ENCODE measurements around the gene PRKN.

PRKN gene

GRCh38 chr6:161745128-161745527 is 982.4 kb downstream of the PRKN start:
- H3K4me3 ChIP-seq (ENCODE audit: low read length): no peak overlapping the region
- no peaks in the 10 kb centered on the region for H3K27me3 ChIP-seq (ENCODE audit: insufficient read depth, low read length)
- no peak overlapping the region for H3K27ac ChIP-seq (ENCODE audit: low read depth, low read length)
- 87% methylated on average over 2 of the region's 2 CpGs for WGBS
- no peaks in the 10 kb centered on the region for H3K9me3 ChIP-seq (ENCODE audit: insufficient read depth, low read depth, low read length)
- no peak overlapping the region for H3K9ac ChIP-seq (ENCODE audit: low read depth, low read length)
- H3K4me1 ChIP-seq (ENCODE audit: insufficient read depth, low read length): peaks cover 3% of the 10 kb centered on the region; the same call in 1 of the 2 replicates
- no peaks in the 10 kb centered on the region for H3K36me3 ChIP-seq (ENCODE audit: insufficient read depth, low read length)

GRCh38 chr6:161744211-161745067 is 983.1 kb downstream of the PRKN start:
- Histone ChIP-seq H3K9me3 (ENCODE audit: insufficient read depth, low read depth, low read length) (no peaks in the 10 kb centered on the region), H3K36me3 (ENCODE audit: insufficient read depth, low read length) (no peaks in the 10 kb centered on the region), H3K4me1 (ENCODE audit: insufficient read depth, low read length) (peaks cover 3% of the 10 kb centered on the region; the same call in 1 of the 2 replicates), H3K9ac (ENCODE audit: low read depth, low read length) (no peak overlapping the region), H3K27ac (ENCODE audit: low read depth, low read length) (no peak overlapping the region), H3K27me3 (ENCODE audit: insufficient read depth, low read length) (no peaks in the 10 kb centered on the region), H3K4me3 (ENCODE audit: low read length) (no peak overlapping the region)
- WGBS: 96% methylated on average over 13 of the region's 14 CpGs

- Histone ChIP-seq H3K27ac (ENCODE audit: low read depth, low read length) (no peak overlapping the region), H3K4me3 (ENCODE audit: low read length) (no peak overlapping the region), H3K9me3 (ENCODE audit: insufficient read depth, low read depth, low read length) (no peaks in the 10 kb centered on the region), H3K4me1 (ENCODE audit: insufficient read depth, low read length) (no peaks in the 10 kb centered on the region), H3K27me3 (ENCODE audit: insufficient read depth, low read length) (no peaks in the 10 kb centered on the region), H3K9ac (ENCODE audit: low read depth, low read length) (no peak overlapping the region), H3K36me3 (ENCODE audit: insufficient read depth, low read length) (no peaks in the 10 kb centered on the region)
- 94% methylated on average over 15 of the region's 15 CpGs for WGBS
These were observed 983.9 kb downstream of the PRKN start for GRCh38 chr6:161743509-161744178.

- H3K27ac ChIP-seq (ENCODE audit: low read depth, low read length): no peak overlapping the region
- no peak overlapping the region for H3K4me3 ChIP-seq (ENCODE audit: low read length)
- H3K27me3 ChIP-seq (ENCODE audit: insufficient read depth, low read length): no peaks in the 10 kb centered on the region
- no peaks in the 10 kb centered on the region for H3K4me1 ChIP-seq (ENCODE audit: insufficient read depth, low read length)
- no peaks in the 10 kb centered on the region for H3K36me3 ChIP-seq (ENCODE audit: insufficient read depth, low read length)
- no peaks in the 10 kb centered on the region for H3K9me3 ChIP-seq (ENCODE audit: insufficient read depth, low read depth, low read length)
- no peak overlapping the region for H3K9ac ChIP-seq (ENCODE audit: low read depth, low read length)
- 95% methylated on average over 7 of the region's 7 CpGs for WGBS
These were observed 987.1 kb downstream of the PRKN start for GRCh38 chr6:161740486-161740885.

GRCh38 chr6:161736781-161737292 is 990.7 kb downstream of the PRKN start:
- Histone ChIP-seq H3K9ac (ENCODE audit: low read depth, low read length) (no peak overlapping the region), H3K4me3 (ENCODE audit: low read length) (no peak overlapping the region), H3K9me3 (ENCODE audit: insufficient read depth, low read depth, low read length) (no peaks in the 10 kb centered on the region), H3K27ac (ENCODE audit: low read depth, low read length) (no peak overlapping the region), H3K27me3 (ENCODE audit: insufficient read depth, low read length) (no peaks in the 10 kb centered on the region), H3K36me3 (ENCODE audit: insufficient read depth, low read length) (no peaks in the 10 kb centered on the region), H3K4me1 (ENCODE audit: insufficient read depth, low read length) (no peaks in the 10 kb centered on the region)
- 85% methylated on average over 6 of the region's 6 CpGs for WGBS

- Histone ChIP-seq H3K9me3 (ENCODE audit: insufficient read depth, low read depth, low read length) (no peaks in the 10 kb centered on the region), H3K27me3 (ENCODE audit: insufficient read depth, low read length) (no peaks in the 10 kb centered on the region), H3K27ac (ENCODE audit: low read depth, low read length) (no peak overlapping the region), H3K9ac (ENCODE audit: low read depth, low read length) (no peak overlapping the region), H3K4me3 (ENCODE audit: low read length) (no peak overlapping the region), H3K36me3 (ENCODE audit: insufficient read depth, low read length) (no peaks in the 10 kb centered on the region), H3K4me1 (ENCODE audit: insufficient read depth, low read length) (no peaks in the 10 kb centered on the region)
- 82% methylated on average over 2 of the region's 2 CpGs for WGBS
These were observed 991.2 kb downstream of the PRKN start for GRCh38 chr6:161736326-161736725.

- Histone ChIP-seq H3K36me3 (ENCODE audit: insufficient read depth, low read length) (no peaks in the 10 kb centered on the region), H3K4me3 (ENCODE audit: low read length) (no peak overlapping the region), H3K9ac (ENCODE audit: low read depth, low read length) (no peak overlapping the region), H3K4me1 (ENCODE audit: insufficient read depth, low read length) (no peaks in the 10 kb centered on the region), H3K9me3 (ENCODE audit: insufficient read depth, low read depth, low read length) (no peaks in the 10 kb centered on the region), H3K27me3 (ENCODE audit: insufficient read depth, low read length) (no peaks in the 10 kb centered on the region), H3K27ac (ENCODE audit: low read depth, low read length) (no peak overlapping the region)
- WGBS: 93% methylated on average over 3 of the region's 3 CpGs
These were observed 995.0 kb downstream of the PRKN start for GRCh38 chr6:161732594-161732993.

GRCh38 chr6:161727083-161727833 is 1000.3 kb downstream of the PRKN start:
- H3K27me3 ChIP-seq (ENCODE audit: insufficient read depth, low read length): no peaks in the 10 kb centered on the region
- H3K4me1 ChIP-seq (ENCODE audit: insufficient read depth, low read length): no peaks in the 10 kb centered on the region; the same call in 1 of the 2 replicates
- no peak overlapping the region for H3K27ac ChIP-seq (ENCODE audit: low read depth, low read length)
- no peak overlapping the region for H3K9ac ChIP-seq (ENCODE audit: low read depth, low read length)
- H3K36me3 ChIP-seq (ENCODE audit: insufficient read depth, low read length): no peaks in the 10 kb centered on the region
- no peaks in the 10 kb centered on the region for H3K9me3 ChIP-seq (ENCODE audit: insufficient read depth, low read depth, low read length)
- 24% methylated on average over 6 of the region's 6 CpGs for WGBS
- H3K4me3 ChIP-seq (ENCODE audit: low read length): no peak overlapping the region

GRCh38 chr6:161722394-161722793 is 1005.2 kb downstream of the PRKN start:
- WGBS: 87% methylated on average over 3 of the region's 3 CpGs
- no peaks in the 10 kb centered on the region for H3K36me3 ChIP-seq (ENCODE audit: insufficient read depth, low read length)
- no peaks in the 10 kb centered on the region; the same call in 1 of the 2 replicates for H3K4me1 ChIP-seq (ENCODE audit: insufficient read depth, low read length)
- H3K9me3 ChIP-seq (ENCODE audit: insufficient read depth, low read depth, low read length): no peaks in the 10 kb centered on the region
- no peaks in the 10 kb centered on the region for H3K27me3 ChIP-seq (ENCODE audit: insufficient read depth, low read length)
- no peak overlapping the region for H3K4me3 ChIP-seq (ENCODE audit: low read length)
- H3K27ac ChIP-seq (ENCODE audit: low read depth, low read length): no peak overlapping the region
- H3K9ac ChIP-seq (ENCODE audit: low read depth, low read length): no peak overlapping the region

GRCh38 chr6:161721511-161721910 is 1006.1 kb downstream of the PRKN start:
- Histone ChIP-seq H3K4me3 (ENCODE audit: low read length) (no peak overlapping the region), H3K27me3 (ENCODE audit: insufficient read depth, low read length) (no peaks in the 10 kb centered on the region), H3K36me3 (ENCODE audit: insufficient read depth, low read length) (no peaks in the 10 kb centered on the region), H3K9me3 (ENCODE audit: insufficient read depth, low read depth, low read length) (no peaks in the 10 kb centered on the region), H3K4me1 (ENCODE audit: insufficient read depth, low read length) (no peaks in the 10 kb centered on the region), H3K27ac (ENCODE audit: low read depth, low read length) (no peak overlapping the region), H3K9ac (ENCODE audit: low read depth, low read length) (no peak overlapping the region)
- WGBS: 89% methylated on average over 8 of the region's 8 CpGs

GRCh38 chr6:161716176-161716575 is 1011.4 kb downstream of the PRKN start:
- no peak overlapping the region for H3K9ac ChIP-seq (ENCODE audit: low read depth, low read length)
- H3K4me1 ChIP-seq (ENCODE audit: insufficient read depth, low read length): no peaks in the 10 kb centered on the region
- WGBS: 92% methylated on average over 2 of the region's 3 CpGs
- no peak overlapping the region for H3K27ac ChIP-seq (ENCODE audit: low read depth, low read length)
- no peaks in the 10 kb centered on the region for H3K9me3 ChIP-seq (ENCODE audit: insufficient read depth, low read depth, low read length)
- no peak overlapping the region for H3K4me3 ChIP-seq (ENCODE audit: low read length)
- no peaks in the 10 kb centered on the region for H3K27me3 ChIP-seq (ENCODE audit: insufficient read depth, low read length)
- H3K36me3 ChIP-seq (ENCODE audit: insufficient read depth, low read length): no peaks in the 10 kb centered on the region
